Measurements from ENCODE around the gene ALDH16A1. TPM values are rescaled to one million over a fixed set of nuclear protein-coding genes. Genes with fewer than 3 reads are reported as not detected.
"Not testable (repeated sequence)": the region's sequence is repeated elsewhere in the genome, so short reads cannot be mapped to it uniquely, and the experiment has no call there.

ALDH16A1 gene
- total RNA-seq, 1 donor: 26.4 TPM

DNA sequence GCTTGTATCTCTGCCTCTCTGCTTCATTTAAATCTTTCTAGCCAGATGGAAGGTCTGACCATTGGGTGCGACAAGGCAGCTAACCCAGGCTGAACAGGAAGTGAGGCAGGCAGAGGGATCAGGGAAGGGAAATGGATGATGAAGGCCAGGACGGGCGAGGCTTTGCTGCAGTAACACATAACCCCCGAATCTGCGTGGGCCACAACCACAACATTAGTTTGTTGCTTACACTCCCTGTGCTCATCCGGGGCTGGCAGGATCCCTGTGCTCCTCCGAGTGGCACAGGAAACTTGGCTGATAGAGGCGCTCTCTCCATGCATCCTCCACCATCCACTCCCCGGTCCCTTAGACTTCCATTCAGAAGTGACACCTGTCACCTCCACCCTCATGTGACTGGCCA, 19.9 kb downstream of the ALDH16A1 start:
- Histone ChIP-seq H4K20me1 (ENCODE audit: insufficient read depth, low read length) (no peaks in the 10 kb centered on the region), H2AFZ (ENCODE audit: low read length) (peak overlapping the region; percentile 27), H3K4me2 (ENCODE audit: insufficient read depth, low read length) (no peak overlapping the region), H3K27me3 (ENCODE audit: insufficient read depth, low read length) (no peaks in the 10 kb centered on the region), H3K4me1 (ENCODE audit: insufficient read depth, low read length) (peaks cover 6% of the 10 kb centered on the region), H3K9me3 (ENCODE audit: low read depth, low read length) (no peaks in the 10 kb centered on the region), H3K27ac (ENCODE audit: low read depth, low read length) (no peak overlapping the region), H3K36me3 (ENCODE audit: insufficient read depth, low read length) (no peaks in the 10 kb centered on the region), H3K79me2 (ENCODE audit: insufficient read depth, low read length) (no peaks in the 10 kb centered on the region), H3K4me3 (ENCODE audit: insufficient read depth, low read length) (no peak overlapping the region)
- peak; percentile 83 for DNase-seq (ENCODE audit: insufficient read length, low spot score, missing footprints)
- TF ChIP-seq, protein P1, sequence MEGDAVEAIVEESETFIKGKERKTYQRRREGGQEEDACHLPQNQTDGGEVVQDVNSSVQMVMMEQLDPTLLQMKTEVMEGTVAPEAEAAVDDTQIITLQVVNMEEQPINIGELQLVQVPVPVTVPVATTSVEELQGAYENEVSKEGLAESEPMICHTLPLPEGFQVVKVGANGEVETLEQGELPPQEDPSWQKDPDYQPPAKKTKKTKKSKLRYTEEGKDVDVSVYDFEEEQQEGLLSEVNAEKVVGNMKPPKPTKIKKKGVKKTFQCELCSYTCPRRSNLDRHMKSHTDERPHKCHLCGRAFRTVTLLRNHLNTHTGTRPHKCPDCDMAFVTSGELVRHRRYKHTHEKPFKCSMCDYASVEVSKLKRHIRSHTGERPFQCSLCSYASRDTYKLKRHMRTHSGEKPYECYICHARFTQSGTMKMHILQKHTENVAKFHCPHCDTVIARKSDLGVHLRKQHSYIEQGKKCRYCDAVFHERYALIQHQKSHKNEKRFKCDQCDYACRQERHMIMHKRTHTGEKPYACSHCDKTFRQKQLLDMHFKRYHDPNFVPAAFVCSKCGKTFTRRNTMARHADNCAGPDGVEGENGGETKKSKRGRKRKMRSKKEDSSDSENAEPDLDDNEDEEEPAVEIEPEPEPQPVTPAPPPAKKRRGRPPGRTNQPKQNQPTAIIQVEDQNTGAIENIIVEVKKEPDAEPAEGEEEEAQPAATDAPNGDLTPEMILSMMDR (IDR thresholded peaks at IDR 0.05; ENCODE audit: extremely low read depth, low read depth, low read length): no peak

DNA sequence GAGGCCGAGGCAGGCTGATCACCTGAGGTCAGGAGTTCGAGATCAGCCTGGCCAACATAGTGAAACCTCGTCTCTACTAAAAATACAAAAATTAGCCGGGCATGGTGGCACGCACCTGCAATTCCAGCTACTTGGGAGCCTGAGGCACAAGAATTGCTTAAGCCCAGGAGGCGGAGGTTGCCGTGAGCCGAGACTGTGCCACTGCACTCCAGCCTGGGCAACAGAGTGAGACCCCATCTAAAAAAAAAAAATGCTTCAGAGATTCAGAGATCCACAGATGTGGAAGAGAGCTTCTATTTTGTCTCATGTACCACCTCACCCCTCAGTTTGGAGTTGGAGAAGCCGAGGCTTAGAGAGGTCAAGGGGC, 20.5 kb downstream of the ALDH16A1 start:
- not testable (repeated sequence) for H3K27ac ChIP-seq (ENCODE audit: low read depth, low read length); H3K27me3 ChIP-seq (ENCODE audit: insufficient read depth, low read length); H4K20me1 ChIP-seq (ENCODE audit: insufficient read depth, low read length); H3K79me2 ChIP-seq (ENCODE audit: insufficient read depth, low read length); H3K36me3 ChIP-seq (ENCODE audit: insufficient read depth, low read length); H3K4me1 ChIP-seq (ENCODE audit: insufficient read depth, low read length); DNase-seq (ENCODE audit: insufficient read length, low spot score, missing footprints); H3K9me3 ChIP-seq (ENCODE audit: low read depth, low read length)
- Histone ChIP-seq H3K4me3 (ENCODE audit: insufficient read depth, low read length) (peak overlapping the region; percentile 92), H3K4me2 (ENCODE audit: insufficient read depth, low read length) (peak overlapping the region; percentile 93), H2AFZ (ENCODE audit: low read length) (peak overlapping the region; percentile 91)

DNA sequence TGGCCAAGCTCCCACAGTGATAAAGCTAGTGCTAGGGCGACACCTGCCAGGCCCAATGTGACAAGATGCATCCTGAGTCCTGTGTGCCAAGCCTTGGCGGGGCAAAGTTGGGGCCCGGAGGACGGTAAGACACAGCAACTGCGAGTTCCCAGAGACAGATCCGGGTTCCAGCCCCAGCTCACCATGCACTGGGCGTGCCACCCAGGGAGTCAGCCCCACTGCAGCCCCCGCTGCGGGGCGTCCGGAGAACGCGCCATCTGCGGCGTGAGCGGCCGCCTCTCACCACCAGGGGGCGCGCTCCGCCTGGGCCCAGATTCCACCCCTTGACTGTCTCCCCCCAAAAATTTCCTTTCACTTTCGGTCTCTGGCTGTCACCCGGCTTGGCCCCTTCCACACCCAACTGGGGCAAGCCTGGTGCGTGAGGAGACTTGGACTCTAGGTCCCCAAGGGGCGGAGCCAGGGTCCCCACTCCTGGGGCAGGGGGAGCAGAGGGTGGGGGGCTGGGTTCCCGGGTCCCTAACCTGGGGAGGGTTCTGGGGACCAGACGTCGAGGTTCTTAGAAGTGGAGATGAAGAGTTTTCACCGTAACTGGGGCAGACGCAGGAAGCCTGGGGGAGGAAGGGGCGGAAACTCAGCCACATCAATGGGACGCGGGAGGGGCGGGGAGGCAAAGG, 21.0 kb downstream of the ALDH16A1 start, which contains the start of gene FLT3LG:
FLT3LG (plus strand) TSS at position 348 of the 674 bp plus-strand sequence. CDS start 425 bp downstream, outside the sequence.
- H3K36me3 ChIP-seq (ENCODE audit: insufficient read depth, low read length): no peaks in the 10 kb centered on the region
- H3K27ac ChIP-seq (ENCODE audit: low read depth, low read length): no peak within 1 kb of the TSS
- H3K27me3 ChIP-seq (ENCODE audit: insufficient read depth, low read length): no peaks in the 10 kb centered on the region
- no peaks in the 10 kb centered on the region for H4K20me1 ChIP-seq (ENCODE audit: insufficient read depth, low read length)
- no peaks in the 10 kb centered on the region for H3K79me2 ChIP-seq (ENCODE audit: insufficient read depth, low read length)
- peak; percentile 100 for DNase-seq (ENCODE audit: insufficient read length, low spot score, missing footprints)
- peaks cover 6% of the 10 kb centered on the region for H3K4me1 ChIP-seq (ENCODE audit: insufficient read depth, low read length)
- TF ChIP-seq, protein P1 (IDR thresholded peaks at IDR 0.05; ENCODE audit: extremely low read depth, low read depth, low read length): peak; percentile 93
- peak within 1 kb of the TSS; percentile 93 for H3K4me2 ChIP-seq (ENCODE audit: insufficient read depth, low read length)
- peak within 1 kb of the TSS; percentile 92 for H3K4me3 ChIP-seq (ENCODE audit: insufficient read depth, low read length)
- peak within 1 kb of the TSS; percentile 91 for H2AFZ ChIP-seq (ENCODE audit: low read length)
- no peaks in the 10 kb centered on the region for H3K9me3 ChIP-seq (ENCODE audit: low read depth, low read length)

DNA sequence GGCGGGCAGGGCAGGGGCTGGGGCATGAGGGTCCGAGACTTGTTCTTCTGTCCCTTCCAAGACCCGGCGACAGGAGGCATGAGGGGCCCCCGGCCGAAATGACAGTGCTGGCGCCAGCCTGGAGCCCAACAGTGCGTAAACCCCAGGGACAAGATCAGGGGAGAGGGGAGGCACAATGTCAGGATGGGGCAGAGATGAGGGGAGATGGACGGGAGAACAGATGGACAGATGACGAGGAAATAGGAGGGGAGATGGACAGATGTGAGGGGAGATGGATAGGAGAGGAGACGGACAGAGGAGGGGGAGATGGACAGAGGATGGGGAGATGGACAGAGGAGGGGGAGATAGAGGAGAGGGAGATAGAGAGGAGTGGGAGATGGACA, 21.5 kb downstream of the ALDH16A1 start:
- Histone ChIP-seq H3K9me3 (ENCODE audit: low read depth, low read length) (no peaks in the 10 kb centered on the region), H3K79me2 (ENCODE audit: insufficient read depth, low read length) (no peaks in the 10 kb centered on the region), H2AFZ (ENCODE audit: low read length) (peak overlapping the region; percentile 65), H4K20me1 (ENCODE audit: insufficient read depth, low read length) (no peaks in the 10 kb centered on the region), H3K27ac (ENCODE audit: low read depth, low read length) (no peak overlapping the region), H3K36me3 (ENCODE audit: insufficient read depth, low read length) (no peaks in the 10 kb centered on the region), H3K27me3 (ENCODE audit: insufficient read depth, low read length) (no peaks in the 10 kb centered on the region), H3K4me2 (ENCODE audit: insufficient read depth, low read length) (peak overlapping the region; percentile 93), H3K4me1 (ENCODE audit: insufficient read depth, low read length) (peaks cover 6% of the 10 kb centered on the region), H3K4me3 (ENCODE audit: insufficient read depth, low read length) (peak overlapping the region; percentile 92)
- TF ChIP-seq, protein P1 (IDR thresholded peaks at IDR 0.05; ENCODE audit: extremely low read depth, low read depth, low read length): no peak
- no peak for DNase-seq (ENCODE audit: insufficient read length, low spot score, missing footprints)

Measured in osteoblast (primary cell).